LNCAP (cell line): Measurements from ENCODE around the gene CMYA5.

ENCODE experiments used
- CTCF ChIP-seq: fragments of 450-650 bp; IDR thresholded peaks from 2 replicates; pipeline ENCODE4 v1.5.1; 2017; ENCODE audit warnings: mild to moderate bottlenecking

Gene CMYA5

GRCh38 chr5:79774171-79774854 lies 84.7 kb downstream of the CMYA5 start:
- peak; percentile 29; the same call in 1 of the 2 replicates for TF ChIP-seq CTCF

GRCh38 chr5:79774855-79775237 lies 85.2 kb downstream of the CMYA5 start:
- no peak for TF ChIP-seq CTCF

- no peak for TF ChIP-seq CTCF
Measured at GRCh38 chr5:79785983-79786382, 96.3 kb downstream of the CMYA5 start.

GRCh38 chr5:79787448-79787847 lies 97.8 kb downstream of the CMYA5 start:
- TF ChIP-seq CTCF: no peak

- TF ChIP-seq CTCF: no peak
Measured at GRCh38 chr5:79791843-79792242, 102.2 kb downstream of the CMYA5 start.

- no peak for TF ChIP-seq CTCF
Measured at GRCh38 chr5:79792463-79792862, 102.8 kb downstream of the CMYA5 start.

GRCh38 chr5:79793304-79793703 lies 103.7 kb downstream of the CMYA5 start:
- no peak for TF ChIP-seq CTCF

GRCh38 chr5:79793722-79794121 lies 104.1 kb downstream of the CMYA5 start:
- no peak for TF ChIP-seq CTCF
